Measurements from ENCODE around the gene NUP98.

Gene NUP98

GRCh38 chr11:3641191-3641590, 156.2 kb downstream of the NUP98 start:
- no peak for DNase-seq (ENCODE audit: low spot score)

- no peak for DNase-seq (ENCODE audit: low spot score)
Measured at GRCh38 chr11:3639841-3640240, 157.5 kb downstream of the NUP98 start.

- DNase-seq (ENCODE audit: low spot score), result no peak
Measured at GRCh38 chr11:3638513-3638912, 158.8 kb downstream of the NUP98 start.

- DNase-seq (ENCODE audit: low spot score), result no peak
Measured at GRCh38 chr11:3637201-3637600, 160.2 kb downstream of the NUP98 start.

- DNase-seq (ENCODE audit: low spot score), result no peak
Measured at GRCh38 chr11:3635641-3636375, 161.5 kb downstream of the NUP98 start.

GRCh38 chr11:3632070-3632660, 165.2 kb downstream of the NUP98 start:
- DNase-seq (ENCODE audit: low spot score), result no peak

- DNase-seq (ENCODE audit: low spot score), result no peak
Measured at GRCh38 chr11:3631331-3631730, 166.0 kb downstream of the NUP98 start.

- no peak for DNase-seq (ENCODE audit: low spot score)
Measured at GRCh38 chr11:3627291-3627690, 170.1 kb downstream of the NUP98 start.

GRCh38 chr11:3626250-3626960, 170.9 kb downstream of the NUP98 start:
- peak; percentile 43 for DNase-seq (ENCODE audit: low spot score)

All from iPS-NIHi11 (cell line).